HCEC 1CT (cell line): Measurements from ENCODE around the gene DEPDC5.
"Not testable (repeated sequence)": the region's sequence is repeated elsewhere in the genome, so short reads cannot be mapped to it uniquely, and the experiment has no call there.

Source experiments
- DNase-seq: peaks from one replicate; pipeline ENCODE4 v3.0.0-alpha.2; 2017

DEPDC5 gene

DNA sequence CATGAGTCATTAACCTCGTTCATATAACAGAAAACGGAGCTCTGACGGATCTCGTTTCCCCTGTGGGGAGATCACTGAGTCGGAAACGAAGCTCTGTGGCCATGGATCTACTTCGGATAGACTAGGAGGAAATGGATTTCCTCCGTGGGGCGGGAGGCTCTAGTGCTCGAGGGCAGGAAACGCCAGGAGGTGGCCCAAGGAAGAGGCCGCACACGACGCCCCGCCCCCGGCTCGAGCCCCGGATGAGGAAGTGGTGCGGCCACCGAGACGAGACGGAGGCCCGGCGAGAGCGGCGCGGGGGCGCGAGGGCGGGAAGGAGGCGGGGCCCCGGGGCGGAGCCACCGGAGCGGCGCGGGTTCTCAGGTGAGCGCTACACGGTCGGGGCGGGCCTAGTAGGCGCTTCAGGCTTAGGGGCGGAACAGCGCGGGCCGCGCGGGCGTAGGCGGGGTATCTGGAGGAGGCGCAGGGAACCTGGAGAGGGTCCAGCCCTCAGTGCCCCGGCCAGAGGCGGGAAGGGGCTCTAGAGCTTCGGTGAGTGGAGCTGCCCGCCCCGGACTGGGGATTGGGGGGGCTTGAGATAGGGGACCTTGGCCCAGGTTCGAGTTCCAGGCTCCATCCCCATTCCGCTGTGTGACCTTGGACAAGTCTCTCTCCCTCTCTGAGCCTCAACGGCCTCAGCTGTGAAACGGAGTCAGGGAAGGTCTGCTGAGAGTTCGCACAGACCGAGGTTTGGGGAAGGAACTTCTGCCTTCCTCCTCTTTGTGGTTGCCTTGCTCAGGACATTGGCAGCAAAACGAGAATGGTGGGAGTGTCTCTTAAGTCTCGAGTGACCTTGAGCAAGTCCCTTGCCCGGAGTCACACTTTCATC is at the start of gene DEPDC5:
TSS of gene DEPDC5 (plus strand) at position 386 of the 868 bp plus-strand sequence. CDS start 903 bp downstream, outside the sequence.
- peak; percentile 91 for DNase-seq

GRCh38 chr22:31707519-31707918 is 46.3 kb upstream of the DEPDC5 start:
- no peak for DNase-seq

GRCh38 chr22:31711226-31711625 is 42.6 kb upstream of the DEPDC5 start:
- not testable (repeated sequence) for DNase-seq

DNA sequence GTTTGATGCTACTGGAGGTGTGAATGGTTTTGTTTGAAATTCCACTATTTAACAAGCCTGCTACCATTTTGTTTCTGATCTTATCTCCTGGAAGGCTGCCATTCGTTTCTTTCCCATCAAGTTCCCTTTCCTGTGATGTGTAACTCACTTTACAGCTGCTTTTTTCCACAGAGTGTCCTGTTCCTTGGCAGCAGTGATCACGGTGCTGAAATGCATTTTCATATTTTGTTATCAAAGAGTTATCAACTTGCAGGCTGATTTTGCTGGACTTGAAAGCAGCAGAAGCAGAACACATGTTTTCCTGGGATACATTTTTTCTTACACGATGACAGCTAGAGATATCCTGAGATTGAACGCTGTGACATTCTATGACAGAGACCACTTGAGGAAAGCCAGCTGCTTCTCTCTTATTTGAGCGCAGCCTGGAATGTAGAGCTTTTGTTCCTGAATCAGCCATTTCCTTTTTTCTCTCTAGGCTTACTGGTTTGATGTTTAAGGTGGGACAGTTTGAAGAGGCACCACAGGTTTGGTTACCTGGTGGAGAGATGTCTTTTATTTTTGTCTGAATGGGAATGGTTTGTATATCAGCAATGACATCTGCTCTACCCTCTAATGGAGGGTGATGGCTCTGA is 38.6 kb upstream of the DEPDC5 start:
- no peak for DNase-seq

DNA sequence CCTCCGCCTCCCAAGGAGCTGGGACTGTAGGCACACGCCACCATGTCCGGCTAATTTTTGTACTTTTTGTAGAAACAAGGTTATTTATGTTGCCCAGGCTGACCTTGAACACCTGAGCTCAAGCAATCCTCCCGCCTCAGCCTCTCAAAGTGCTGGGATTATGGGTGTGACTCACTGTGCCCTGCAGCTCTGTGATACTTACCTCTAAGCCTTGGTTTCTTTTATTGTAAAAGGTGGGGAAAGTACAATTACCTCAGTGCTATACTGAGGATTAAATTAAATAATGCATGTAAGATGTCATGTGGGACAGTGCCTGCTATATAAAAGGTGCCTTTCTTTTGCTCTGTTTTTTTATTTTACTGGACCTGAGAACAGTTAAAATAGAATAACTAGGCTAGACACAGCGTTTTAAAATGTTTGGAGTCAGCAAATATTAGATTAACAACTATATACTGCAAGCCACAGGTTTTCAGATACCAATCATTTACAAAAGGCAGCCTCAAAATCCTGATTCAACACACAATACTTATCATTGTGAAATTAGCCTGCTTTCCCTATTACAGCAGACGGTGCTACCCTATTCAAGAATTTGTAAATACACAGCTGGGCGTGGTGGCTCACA is 33.9 kb upstream of the DEPDC5 start:
- no peak for DNase-seq

DNA sequence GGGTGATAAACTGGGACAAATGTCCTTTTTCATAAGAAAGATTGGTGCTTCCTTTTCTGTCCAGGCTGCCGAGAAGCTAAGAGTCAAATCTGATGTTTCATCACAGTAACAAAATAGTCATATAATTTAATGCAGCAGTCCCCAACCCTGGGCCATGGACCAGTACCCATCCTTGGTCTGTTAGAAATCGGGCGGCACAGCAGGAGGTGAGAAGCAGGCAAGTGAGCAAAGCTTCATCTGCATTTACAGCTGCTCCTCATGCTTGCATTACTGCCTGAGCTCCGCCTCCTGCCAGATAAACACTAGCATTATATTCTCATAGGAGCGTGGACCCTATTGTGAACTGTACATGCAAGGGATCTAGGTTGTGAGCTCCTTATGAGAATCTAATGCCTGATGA is 30.1 kb upstream of the DEPDC5 start:
- no peak for DNase-seq

GRCh38 chr22:31726692-31727091 is 27.1 kb upstream of the DEPDC5 start:
- DNase-seq: no peak

DNA sequence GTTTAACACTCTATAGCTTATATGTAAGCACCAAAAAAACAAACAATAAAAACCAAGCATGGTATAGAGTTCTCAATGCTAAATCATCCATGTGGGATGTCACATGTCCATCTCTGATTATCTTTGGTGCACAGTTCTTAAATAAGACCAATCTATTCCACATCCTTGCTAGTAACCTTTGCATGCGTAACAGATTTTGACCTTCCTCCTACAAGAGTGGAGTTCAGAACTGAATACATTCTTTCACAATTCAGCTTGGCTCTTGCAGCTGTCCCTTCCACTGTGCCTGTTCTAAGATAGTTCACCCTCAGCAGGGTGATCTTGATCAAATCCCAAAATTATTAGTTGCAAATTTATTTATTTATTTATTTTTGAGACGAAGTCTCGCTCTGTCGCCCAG is 25.0 kb upstream of the DEPDC5 start:
- DNase-seq: no peak

DNA sequence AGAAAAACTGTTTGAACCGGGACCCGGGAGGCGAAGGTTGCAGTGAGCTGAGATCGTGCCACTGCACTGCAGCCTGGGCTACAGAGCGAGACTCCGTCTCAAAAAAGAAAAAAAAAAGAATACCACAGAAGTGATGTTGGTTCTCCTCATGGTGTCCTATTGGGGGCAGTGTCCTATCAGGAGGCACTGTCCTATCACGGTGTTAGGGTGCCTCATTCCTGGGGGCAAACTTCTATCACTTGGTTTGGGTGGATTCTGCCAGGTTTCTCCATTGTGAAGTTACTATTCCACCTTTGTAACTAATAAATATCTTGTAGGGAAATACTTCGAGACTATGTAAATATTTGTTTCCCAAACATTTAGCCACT is 23.5 kb upstream of the DEPDC5 start:
- no peak for DNase-seq

DNA sequence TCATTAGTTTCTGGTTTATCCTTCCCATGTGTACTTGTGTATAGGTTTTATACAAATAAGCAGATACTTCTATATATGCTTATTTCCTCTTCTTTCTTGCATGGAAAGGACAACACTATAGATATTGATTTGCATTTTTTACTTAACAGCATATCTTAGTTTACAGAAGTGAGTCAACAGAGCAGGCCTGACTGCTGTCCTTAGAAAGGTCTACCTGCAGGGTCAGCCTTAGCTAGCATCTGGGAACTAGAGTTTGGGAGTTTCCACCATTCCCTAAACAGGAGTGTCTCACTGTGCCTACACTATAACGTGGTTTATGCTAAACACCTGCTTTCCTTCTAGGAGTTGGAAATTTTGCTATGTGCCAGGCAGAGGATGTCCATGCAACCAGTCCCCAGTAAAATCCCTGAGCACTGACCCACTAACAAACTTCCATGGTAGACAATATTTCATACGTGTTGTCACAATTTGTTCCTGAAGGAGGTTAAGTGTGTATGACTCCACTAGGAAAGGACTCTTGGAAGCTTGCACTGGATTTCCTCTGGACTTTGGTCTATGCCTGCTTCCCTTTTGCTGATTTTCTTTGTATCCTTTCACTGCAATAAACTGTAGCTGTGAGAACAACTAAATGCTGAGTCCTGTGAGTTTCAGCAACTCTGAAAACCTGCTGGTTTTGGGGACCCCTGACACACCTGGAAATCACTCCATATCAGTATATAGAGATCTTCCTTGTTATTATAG is 21.6 kb upstream of the DEPDC5 start:
- DNase-seq: no peak

DNA sequence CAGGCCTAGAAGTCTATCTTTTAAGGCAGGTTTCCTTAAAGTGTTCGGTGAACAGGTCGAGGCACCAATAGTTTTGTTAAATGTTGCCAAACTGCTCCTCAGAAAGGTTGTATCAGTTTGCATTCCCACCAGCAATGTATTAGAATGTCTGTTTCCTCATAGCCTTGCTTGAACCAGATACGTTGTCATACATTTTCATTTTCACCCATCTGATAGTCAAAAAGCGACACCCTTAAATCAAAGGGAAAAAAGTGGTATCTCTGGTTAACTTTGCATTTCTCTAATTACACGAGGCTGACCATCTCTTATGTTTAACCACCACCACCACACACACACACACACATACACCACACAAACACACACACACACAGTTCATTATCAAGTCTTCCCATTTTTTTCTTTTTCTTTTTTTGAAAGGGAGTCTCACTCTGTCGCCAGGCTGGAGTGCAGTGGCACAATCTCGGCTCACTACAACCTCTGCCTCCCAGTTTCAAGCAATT is 20.2 kb upstream of the DEPDC5 start:
- DNase-seq: no peak

DNA sequence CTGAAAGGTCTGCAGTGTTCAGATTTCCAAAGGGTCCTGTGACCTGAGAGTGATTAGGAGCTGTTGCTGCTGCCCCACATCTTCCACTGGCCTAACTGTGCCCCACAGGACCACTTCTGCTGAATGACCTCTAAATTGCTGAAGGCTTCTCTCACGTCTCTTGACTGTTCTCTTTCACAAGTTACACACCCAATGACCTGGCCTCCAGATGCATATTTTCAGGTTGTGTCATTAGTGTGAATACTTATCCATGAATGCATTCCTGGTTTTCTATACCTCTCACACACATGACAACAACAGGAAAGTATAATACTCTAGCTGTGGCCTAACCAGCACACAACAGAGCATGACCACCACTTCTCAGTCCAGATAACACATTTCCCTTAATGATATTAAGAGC is 19.3 kb upstream of the DEPDC5 start:
- DNase-seq: peak; percentile 84

DNA sequence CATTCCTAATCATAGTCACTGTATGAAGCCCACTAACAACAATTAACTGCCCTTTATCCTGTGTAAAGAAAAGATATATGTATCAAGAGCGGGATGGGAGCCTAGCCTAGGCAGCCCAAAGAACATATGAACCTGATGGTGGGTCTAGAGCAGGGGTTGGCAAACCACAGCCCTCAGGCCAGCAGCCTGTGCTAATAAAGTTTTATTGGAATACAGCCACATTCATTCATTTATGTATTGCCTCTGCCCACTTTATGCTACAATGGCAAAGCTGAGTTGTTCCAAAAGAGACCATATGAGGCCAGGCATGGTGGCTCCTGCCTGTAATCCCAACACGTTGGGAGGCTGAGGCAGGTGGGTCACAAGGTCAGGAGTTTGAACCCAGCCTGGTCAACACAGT is 17.4 kb upstream of the DEPDC5 start:
- DNase-seq: no peak

DNA sequence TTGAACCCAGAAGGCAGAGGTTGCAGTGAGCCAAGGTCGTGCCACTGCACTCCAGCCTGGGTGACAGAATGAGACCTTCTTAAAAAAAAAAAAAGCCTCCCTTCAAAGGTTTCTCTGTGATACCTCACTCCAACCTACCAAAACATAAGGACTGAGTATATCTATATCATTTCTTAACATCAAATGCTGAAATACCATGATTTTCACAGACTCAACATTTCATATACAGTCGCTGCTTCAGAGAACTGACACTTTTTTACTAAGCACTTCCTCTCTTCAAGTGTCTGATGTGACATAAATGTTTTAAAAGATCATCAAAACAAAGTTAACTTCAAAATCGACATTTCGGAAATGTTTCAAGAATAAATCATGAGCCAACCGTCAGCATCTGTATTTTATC is 15.9 kb upstream of the DEPDC5 start:
- DNase-seq: no peak

DNA sequence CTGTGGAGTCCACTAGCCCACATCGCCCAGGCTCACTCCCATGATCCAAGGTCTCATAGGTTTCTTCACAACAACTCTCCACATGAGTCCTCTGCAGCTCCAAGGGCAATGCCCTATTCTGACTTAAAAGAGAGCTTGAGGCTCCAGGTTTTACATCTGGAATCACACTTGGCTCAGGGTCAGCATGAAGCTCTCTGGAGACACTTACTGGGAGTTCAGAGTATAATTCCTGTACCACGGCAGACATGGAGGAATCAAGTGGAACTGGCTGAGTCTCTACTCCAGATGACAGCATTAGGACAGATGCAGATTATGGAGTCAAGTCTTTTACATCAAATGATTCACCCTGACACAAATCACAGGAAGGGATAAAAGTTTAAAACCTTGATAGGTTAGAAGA is 15.3 kb upstream of the DEPDC5 start:
- DNase-seq: no peak

- no peak for DNase-seq
Observed at GRCh38 chr22:31739795-31740201, 14.0 kb upstream of the DEPDC5 start.

- not testable (repeated sequence) for DNase-seq
Observed at GRCh38 chr22:31740314-31740713, 13.5 kb upstream of the DEPDC5 start.

- DNase-seq: no peak
Observed at GRCh38 chr22:31742115-31742514, 11.7 kb upstream of the DEPDC5 start.

DNA sequence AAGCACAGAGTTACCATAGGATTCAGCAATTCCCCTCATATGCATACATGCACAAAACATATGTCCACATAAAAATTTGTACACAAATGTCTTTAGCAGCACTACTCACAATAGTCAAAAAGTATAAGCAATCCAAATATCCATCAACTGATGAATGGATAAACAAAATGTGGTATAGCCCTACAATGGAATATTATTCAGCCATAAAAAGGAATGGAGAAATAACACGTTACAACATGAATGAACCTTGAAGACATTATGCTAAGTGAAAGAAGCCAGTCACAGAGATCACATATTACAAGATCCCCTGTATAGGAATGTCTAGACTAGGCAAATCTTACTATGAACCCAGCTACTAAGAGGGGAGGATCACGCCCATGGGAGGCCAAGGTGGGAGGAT is 11.1 kb upstream of the DEPDC5 start:
- no peak for DNase-seq

- DNase-seq: no peak
Observed at GRCh38 chr22:31743871-31744270, 9.9 kb upstream of the DEPDC5 start.

DNA sequence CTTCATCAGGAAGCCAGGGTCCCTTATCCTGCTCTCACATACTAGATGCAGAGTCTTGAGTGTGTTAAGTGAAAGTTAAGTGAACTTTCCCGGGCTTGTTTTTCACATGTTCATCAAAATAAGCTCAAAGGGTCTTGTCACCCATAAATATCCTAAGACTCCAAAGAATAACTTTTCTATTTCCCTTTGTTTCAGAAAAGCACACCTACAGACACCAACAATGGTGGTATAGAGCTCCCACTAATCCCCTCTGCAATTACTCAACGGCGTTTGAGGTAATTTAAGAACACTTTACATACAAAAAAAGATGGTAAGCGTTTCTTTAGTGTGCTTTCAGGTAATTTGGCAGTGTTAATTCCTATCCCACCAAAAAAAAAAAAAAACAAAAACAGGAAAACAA is 6.4 kb upstream of the DEPDC5 start:
- DNase-seq: no peak

GRCh38 chr22:31748490-31748889 is 5.3 kb upstream of the DEPDC5 start:
- no peak for DNase-seq
